Fibroblast of skin of back (primary cell): ENCODE results near the gene PSMD8.
"Not testable (repeated sequence)": the region's sequence is repeated elsewhere in the genome, so short reads cannot be mapped to it uniquely, and the experiment has no call there.

Experiments
- DNase-seq: peaks from one replicate; pipeline ENCODE4 v3.0.0-alpha.2; 2013

Gene PSMD8

DNA sequence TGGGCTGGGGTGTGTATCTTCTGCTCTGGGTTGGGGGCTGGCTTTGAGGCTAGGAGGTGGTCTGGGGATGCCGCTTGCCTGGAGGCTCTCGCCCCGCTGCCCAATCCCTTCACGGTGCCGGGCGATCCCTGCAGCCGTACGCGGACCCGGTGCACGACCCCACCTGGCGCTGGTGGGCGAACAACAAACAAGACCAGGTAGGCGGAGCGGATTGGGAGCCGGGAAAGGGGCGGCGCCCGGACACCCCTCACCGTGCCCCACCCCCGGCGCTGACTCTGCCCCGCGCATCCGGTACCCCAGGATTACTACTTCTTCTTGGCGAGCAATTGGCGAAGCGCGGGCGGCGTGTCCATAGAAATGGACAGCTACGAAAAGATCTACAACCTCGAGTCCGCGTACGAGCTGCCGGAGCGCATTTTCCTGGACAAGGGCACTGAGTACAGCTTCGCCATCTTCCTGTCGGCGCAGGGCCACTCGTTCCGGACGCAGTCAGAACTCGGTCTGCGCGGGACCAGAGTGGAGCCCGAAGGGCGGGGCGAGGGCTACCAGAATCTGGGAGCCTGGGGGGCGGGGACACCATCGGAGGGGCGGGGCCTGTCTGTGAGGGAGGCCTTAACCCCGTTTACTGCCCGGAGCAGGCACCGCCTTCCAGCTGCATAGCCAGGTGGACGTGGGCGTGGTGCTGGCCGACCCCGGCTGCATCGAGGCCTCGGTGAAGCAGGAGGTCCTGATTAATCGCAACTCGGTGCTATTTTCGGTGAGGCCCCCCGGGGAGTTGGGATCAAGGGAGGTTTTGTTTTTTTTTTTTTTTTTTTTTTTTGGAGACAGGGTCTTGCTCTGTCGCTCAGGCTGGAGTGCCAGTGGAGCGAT, 12.1 kb upstream of the PSMD8 start:
- DNase-seq, result peak; percentile 69

DNA sequence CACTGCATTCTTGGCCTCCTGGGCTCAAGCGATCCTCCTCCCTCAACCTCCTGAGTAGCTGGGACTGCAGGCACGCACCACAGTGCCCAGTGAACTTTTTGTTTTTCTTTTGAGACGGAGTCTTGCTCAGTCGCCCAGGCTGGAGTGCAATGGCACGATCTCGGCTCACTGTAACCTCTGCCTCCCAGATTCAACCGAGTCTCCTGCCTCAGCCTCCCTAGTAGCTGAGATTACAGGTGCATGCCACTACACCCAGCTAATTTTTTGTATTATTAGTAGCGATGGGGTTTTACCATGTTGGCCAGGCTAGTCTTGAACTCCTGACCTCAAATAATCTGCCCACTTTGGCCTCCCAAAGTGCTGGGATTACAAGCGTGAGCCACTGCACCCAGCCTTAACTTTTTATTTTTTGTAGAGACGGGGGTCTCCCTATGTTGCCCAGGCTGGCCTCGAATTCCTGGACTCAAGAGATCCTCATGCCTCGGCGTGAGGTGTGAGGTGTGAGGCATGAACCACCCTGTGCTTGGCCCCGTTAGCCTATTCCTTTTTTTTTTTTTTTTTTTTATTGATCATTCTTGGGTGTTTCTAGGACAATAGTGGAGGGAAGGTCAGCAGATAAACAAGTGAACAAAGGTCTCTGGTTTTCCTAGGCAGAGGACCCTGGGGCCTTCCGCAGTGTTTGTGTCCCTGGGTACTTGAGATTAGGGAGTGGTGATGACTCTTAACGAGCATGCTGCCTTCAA, 11.3 kb upstream of the PSMD8 start:
- not testable (repeated sequence) for DNase-seq

DNA sequence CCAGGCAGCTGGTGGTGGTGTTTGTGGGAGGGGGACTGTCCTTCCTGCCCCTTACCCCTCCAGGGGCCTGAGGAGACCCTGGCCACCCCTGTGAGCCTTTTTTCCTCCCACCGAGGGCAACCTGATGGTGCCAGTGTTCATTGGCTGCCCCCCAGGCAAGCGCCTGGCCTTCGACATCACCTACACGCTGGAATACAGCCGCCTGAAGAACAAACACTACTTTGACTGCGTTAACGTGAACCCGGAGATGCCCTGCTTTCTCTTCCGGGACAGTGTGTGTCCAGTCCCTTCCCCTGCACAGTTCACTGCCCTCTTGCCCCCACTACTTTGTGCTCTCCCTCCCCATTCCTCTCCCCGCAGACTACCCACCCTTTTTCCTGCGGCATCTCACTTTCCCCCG, 7.3 kb upstream of the PSMD8 start:
- no peak for DNase-seq

DNA sequence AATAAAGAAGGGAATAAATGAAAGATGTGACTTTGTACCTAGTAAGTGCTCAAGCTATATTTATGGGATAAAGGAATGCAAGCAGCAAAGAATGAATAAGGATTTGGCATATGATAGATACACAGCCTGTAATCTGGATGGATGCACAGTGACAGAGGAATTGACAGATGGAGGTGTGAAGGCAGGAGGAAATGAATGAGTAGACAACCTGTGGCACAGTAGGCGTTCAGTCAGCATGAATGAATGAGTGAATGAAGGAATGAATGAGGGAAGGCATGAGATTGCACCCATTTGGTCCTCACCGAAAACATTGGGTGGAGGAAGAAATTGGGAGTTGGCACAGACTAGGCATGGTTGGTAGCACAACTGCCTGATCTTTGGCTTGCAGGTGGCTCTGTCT, 4.8 kb upstream of the PSMD8 start:
- DNase-seq, result no peak

DNA sequence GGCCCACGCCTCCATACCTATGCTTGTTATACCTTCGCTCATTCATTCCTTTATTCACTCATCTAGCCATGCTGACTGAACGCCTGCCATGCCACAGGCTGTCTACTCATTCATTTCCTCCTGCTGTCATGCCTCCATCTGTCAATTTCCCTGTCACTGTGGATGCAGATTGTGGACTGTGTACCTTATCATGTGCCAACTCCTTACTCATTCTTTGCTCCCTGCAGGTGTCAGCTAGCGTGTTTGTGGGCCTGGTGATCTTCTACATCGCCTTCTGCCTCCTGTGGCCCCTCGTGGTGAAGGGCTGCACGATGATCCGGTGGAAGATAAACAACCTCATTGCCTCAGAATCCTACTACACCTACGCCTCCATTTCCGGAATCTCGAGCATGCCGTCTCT, 4.1 kb upstream of the PSMD8 start:
- no peak for DNase-seq

DNA sequence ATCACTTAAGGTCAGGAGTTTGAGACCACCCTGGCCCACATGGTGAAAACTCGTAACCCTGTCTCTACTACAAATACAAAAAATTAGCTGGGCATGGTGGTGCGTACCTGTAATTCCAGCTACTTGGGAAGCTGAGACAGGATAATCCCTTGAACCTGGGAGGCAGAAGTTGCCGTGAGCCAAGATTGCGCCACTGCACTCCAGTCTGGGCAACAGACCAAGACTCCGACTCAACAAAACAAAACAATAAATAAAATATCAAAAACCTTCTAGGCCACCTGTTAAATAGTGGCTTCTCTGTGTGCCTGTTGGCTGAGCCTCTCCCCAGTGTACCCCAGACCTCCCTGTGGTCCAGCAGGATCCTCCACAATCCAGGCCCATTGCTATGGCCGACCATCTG, 3.3 kb upstream of the PSMD8 start:
- no peak for DNase-seq

DNA sequence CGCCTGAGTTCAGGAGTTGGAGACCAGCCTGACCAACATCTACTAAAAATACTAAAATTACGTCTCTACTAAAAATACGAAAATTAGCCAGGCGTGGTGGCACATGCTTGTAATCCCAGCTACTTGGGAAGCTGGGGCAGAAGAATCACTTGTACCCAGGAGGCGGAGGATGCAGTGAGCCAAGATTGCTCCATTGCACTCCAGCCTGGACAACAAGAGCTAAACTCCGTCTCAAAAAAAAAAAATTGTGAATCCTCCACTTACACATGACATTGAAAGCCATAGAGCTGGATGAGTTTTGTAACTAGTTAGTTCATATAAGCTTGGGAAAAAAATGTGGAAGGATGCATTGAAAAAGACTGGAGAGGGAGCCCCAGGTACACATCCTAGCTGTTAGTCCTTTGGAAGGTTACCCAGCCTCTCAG, 452 bp upstream of the PSMD8 start:
- DNase-seq, result no peak

DNA sequence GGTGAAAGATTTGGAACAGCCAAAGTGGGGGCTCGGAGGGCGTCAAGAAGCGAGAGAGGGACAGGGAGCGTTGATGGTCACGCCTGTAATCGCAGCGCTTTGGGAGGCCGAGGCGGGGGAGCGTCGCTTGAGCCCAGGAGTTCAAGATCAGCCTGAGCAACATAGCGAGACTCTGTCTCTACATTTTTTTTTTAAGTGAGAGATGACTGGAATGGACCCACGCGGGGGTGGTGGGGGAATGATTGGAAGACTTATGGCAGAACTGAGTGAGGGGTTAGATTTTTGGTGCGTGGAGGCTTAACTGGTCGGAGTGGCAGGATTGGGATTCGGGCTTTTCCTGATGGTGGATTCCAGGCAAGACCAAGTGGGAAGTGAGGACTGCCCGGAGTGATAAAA, 725 bp downstream of the PSMD8 start:
- DNase-seq, result no peak

DNA sequence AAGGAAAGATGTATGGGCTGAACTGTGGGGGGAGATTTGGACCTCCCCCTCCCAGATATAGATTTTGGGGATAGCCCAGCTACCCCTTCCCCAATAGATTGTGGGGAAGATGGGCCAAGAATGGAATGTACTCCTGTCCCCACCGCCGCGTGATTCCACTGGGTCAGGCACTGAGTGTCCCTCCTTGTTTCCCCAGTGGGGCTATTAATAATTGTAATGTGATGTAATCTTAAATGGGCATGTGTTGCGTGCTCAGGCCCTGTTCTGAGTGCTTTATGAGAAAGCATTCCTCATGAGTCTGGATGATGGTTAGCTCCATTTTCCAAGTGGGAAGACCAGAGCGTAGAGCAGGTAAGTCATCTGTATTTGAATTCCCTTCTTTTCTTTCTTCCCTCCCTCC, 1.4 kb downstream of the PSMD8 start:
- DNase-seq, result peak; percentile 36

DNA sequence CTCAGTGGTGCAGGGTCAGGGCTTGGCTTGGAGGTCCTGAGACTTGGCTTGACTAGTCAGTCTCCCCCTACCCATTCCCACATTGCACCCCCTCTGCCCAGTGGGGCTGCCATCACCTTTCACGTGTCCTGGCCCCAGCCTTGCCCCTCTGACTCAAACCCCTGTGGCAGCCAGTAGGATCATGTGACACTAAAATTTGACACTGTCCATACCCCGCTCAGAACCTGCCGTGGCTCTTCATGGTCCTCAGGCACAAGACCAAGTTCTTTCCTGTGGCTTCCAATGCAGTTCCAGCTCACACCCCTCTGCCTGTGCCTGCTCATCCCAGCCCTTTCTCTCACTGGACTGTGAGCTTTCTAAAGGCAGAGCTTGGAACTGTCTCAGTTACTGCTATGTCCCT, 2.2 kb downstream of the PSMD8 start:
- no peak for DNase-seq

DNA sequence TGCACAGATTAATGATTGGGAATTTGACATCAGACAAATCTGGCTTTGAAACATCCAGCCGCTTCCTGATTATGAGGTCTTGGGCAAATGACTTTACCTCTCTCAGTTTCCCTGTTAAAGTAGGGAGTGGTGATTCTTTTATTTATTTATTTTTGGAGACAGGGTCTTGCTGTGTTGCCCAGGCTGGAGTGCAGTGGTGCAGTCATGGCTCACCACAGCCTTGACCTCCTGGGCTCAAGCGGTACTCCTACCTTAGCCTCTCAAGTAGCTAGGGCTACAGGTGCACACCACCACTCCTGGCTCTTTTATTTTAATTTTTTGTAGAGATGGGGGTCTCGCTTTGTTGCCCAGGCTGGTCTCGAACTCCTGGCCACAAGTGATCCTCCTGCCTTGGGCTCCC, 2.7 kb downstream of the PSMD8 start:
- DNase-seq, result no peak

DNA sequence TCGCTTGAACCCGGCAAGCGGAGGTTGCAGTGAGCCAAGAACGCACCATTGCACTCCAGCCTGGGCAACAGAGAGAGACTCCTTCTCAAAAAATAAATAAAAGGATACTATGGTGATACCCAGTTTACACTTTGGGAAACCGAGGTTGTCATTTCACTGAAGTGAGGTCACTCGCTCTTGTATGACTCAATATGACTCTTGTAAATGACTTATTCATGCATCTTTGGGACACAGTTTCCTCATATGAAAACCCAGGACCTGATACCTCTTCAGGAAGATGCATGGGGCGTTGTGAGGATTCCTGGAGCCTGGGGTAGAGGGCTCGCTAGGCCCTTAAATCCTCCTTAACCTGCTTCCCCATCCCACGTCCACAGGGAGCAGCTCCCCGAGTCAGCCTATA, 4.5 kb downstream of the PSMD8 start:
- DNase-seq, result no peak

DNA sequence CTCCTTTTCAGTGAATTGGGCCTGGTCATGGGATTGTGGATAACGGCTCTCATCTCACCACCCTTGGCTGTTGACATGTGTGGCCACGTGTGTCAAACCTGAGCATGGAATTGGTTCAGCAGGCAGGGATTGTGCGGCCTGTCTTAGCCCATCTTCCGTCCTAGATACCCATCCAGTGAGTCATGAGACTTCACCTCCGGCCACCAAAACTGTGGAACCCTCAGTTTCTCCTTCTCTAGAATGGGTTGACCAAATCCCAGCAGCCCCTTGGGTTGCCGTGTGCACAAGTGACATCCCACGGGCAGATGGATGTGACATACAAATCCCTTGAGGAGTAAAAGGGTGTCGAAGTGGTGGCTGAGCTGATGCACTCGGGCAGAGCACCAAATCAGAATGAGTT, 6.8 kb downstream of the PSMD8 start:
- DNase-seq, result no peak

DNA sequence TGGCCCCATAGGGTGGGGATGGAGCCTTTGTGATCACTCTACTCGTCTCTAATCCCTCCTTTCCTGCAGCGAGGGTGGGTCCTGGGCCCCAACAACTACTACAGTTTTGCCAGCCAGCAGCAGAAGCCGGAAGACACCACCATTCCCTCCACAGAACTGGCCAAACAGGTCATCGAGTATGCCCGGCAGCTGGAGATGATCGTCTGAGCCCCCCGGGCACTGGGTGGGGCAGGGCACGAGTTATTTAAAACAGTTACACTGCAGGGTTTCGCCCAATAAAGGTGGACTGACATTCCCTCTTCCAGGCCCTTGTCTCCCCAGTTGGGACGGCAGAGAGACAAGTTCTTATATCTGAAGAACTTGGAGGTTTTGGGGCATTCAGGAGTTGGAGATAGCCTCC, 8.8 kb downstream of the PSMD8 start:
- no peak for DNase-seq

DNA sequence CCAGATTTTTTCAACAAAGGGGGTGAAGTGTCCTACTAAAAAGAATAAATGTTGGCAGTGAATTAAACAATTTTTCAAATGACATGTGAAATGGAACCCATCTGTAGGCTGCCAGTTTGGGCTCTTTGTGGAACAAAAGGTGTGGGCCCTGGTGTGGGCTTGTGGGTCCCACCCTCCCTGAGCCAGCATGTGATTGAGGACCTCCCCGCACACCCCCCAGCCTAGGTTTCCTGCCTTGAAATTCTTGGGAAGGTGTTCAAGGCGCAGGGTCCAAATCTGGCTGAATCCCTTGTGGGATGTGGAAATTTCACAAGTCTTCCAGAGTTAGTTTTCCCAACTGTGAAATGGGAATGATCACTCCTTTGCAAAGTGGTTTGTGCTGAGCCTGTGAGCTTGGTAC, 9.4 kb downstream of the PSMD8 start:
- DNase-seq, result no peak

DNA sequence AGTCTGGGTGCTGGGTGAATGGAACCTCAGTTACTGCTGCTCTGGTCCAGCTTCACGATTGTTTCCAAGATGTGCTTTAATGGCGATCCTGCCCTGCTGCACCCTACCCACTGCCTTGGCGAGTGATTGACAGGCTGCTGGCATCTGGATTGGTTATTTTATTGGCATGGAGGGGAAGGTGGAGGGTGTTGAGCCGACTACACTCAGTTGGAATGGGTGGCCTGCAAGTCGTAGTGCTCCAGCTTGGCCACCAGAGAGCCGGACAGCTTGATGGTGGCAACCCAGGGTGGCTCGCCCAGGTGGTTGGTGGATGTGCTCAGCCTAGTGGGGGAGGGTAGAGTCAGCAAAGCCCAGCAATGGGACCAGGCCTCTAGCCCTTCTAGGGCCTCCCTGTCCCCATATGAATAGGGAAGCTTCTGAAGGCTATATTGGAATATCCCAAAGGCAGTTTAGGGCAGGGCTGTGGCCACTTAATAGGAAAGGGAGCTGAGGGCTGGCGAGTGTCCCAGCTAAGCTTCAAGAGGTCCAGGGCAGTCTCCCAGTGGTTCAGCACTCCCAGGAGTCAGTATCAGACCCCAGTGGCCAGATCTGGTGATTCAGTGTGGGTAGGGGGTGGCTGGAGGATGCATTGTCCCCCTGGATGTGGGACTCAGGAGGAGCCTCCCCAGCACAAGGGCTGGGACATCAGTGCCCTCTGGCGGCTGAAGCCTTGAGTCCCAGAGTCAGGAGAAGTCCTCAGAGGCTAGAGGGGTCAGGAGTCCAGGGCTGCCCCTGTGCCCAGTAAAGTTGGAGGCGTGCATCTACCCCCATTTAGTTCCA, 10.0 kb downstream of the PSMD8 start:
- peak; percentile 39 for DNase-seq

DNA sequence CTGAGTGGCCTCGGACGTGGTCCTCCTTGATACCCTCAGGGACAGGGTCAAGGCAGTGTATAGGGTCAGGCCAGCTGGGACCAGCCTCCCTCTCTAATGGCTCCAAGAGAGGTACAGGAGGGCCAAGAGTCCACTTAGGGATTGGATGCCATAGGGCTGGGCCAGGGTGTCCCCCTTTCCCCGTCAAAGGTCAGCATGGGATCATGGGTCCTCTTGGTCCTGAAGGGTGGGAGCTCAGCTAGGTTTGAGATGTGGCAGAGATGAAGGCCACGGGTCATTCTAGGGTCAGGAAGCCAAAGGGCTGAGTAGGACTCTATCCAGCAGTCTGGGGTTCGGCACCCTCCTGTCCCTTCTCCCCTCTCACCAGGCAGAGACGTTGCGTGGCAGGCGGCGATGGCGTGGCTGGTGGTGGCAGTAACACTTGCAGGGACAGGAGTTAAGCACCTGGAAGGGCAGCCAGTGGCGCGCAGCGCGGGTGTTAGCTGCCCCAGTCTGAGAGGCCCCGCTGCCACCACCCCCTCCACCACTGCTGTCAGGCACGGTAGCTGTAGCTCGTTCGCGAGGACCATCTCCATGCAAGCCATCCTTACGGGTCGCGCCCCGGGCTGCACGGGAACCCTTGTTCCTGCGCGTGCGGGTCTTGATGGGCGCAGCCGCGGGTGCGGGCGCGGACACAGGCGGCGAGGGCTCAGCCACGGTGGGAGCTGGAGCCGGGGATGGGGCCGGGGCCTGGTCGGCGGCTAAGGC, 10.9 kb downstream of the PSMD8 start:
- no peak for DNase-seq

DNA sequence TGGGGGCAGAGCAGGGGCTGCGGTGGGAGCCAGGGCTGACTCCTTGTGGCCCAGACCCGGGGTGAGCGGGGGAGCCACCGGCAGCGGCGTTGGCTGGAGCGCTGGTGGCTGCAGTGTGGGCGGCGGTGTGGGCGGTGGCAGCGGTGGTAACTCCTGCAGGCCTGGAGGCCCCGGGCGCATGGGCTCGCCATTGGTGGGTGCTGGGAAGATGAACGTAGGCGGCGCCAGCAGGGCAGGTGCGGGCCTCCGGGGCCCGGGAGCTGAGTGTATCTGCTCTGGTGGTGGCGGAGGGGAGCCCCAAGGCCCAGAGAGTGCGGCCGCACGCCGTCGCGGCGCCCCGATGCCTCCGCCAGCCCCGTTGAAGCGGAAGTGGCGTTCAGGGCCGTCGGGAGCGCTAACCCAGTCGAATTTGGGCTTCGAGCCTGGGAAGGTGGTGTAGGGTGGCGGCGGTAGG, 11.5 kb downstream of the PSMD8 start:
- DNase-seq, result no peak

DNA sequence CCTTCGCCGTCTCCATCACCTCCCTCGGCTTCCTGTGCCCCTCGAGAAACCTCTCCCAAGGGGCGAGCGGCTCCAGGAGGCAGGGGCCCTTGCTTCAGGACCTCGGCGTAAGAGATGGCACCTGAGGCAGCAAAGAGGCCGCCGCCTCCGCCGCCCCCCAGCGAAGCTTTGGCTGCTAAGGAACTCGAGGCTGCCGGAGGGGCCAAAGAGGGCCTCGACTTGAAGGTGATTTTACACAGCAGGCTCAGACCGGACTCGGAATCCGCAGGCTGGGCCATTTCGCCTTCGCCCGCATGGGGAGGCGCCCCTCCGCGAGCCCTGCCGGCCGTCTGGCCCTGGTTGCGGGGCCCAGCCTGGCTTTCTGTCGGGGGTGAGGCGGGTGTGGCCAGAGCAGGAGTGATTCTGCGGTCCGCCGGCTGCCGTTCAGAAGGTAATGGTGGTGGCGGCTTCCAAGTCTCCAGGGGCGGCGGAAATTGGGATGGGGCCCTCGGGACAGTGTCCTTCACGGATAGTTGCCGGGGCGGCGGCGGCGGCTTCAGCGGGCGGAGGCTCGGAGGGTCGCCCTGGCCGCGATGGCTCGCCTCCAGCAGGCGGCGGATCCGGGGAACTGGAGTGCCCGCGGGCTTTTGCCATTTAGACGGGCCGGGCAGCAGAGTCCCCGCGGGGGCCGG, 12.1 kb downstream of the PSMD8 start:
- no peak for DNase-seq

DNA sequence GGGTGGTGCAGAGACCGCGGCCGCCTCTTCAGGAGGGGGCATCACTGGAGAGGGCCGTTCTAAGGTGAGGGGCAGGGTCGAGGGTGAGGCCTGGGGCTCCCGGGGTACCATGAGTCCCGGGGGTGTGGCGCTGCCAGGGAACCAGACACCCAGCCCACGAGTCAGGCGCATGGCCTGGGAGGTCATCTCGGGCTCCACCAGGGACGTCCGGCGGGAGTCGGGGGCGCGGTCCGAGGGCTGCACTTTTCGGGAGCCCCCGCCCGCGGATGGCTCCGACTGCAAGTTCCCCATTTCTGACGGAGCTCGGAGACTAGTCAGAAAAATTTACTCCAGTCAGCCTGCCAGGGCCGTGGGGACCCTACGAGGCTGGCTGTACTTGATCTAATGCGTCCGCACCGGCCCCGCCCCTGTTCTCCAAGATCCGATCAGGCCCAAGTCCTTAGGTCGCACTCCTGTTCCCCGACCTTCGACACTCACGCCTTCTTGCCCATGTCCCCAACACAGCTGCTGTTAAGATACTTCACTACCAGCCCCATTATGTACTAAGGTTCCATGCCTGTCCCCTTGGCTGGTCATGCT, 12.7 kb downstream of the PSMD8 start:
- DNase-seq, result no peak

DNA sequence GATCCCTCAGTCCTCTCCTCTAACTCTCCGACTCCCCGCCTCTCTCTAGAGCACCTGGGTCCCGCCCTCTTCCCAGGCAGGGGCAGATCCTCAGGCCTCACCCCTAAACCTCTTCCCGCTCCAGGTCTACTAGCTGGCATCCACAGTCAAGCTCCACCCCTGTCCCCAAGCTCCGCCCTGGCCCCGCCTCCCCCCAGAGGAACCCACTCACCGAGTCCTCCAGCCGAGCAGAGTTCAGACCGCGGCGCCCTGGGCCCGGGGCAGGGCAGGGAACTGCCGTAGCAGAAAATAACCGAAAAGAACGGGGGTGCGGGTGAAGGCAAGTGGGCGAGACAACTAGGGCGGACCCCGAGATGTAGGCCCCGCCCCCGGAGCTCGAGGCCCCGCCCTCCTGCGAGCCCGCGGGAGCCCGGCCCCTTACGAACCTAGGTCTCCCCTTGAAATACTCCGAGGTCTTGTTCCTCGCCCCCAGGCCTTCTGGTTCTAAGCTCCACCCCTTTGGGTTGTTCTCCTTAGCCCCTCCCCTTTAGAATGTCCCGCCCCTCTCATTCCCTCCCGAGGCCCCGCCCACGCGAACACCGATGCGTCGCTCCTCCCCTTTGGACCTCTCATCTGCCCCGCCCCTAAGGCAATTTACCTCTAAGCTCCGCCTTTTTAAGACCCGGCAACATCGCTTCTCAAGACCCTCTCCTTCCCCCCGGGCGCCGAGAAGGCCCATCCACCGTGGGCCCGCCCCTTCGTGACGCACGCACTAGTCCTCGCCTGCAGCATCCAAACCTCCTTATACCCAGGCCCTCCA, 13.4 kb downstream of the PSMD8 start, which contains the start of gene GGN:
GGN (minus strand) TSS at position 485 of the 799 bp plus-strand sequence. CDS start 773 bp downstream, outside the sequence.
- DNase-seq, result peak; percentile 91
